GOT3 (cell line): ENCODE data around the gene KCNIP4.

Source experiments
- DNase-seq: peaks from one replicate; lab custom pipeline; 2025; ENCODE audit warnings: mixed read lengths; lab: John Stamatoyannopoulos, UW

Gene KCNIP4

GRCh38 chr4:21688596-21689265, 259.8 kb downstream of the KCNIP4 start:
- no peak for DNase-seq

- no peak for DNase-seq
These were observed 262.7 kb downstream of the KCNIP4 start for GRCh38 chr4:21685911-21686310.

GRCh38 chr4:21680326-21680898, 268.2 kb downstream of the KCNIP4 start:
- DNase-seq, result no peak

- no peak for DNase-seq
These were observed 269.9 kb downstream of the KCNIP4 start for GRCh38 chr4:21678711-21679110.

- no peak for DNase-seq
These were observed 271.4 kb downstream of the KCNIP4 start for GRCh38 chr4:21677173-21677572.

- no peak for DNase-seq
These were observed 284.2 kb downstream of the KCNIP4 start for GRCh38 chr4:21664355-21664754.

GRCh38 chr4:21656832-21657231, 291.7 kb downstream of the KCNIP4 start:
- DNase-seq, result no peak

- DNase-seq, result no peak
These were observed 293.5 kb downstream of the KCNIP4 start for GRCh38 chr4:21655031-21655430.

GRCh38 chr4:21652508-21653231, 295.9 kb downstream of the KCNIP4 start:
- no peak for DNase-seq

- no peak for DNase-seq
These were observed 299.0 kb downstream of the KCNIP4 start for GRCh38 chr4:21649391-21650090.

GRCh38 chr4:21645776-21646175, 302.8 kb downstream of the KCNIP4 start:
- DNase-seq, result no peak

- no peak for DNase-seq
These were observed 306.9 kb downstream of the KCNIP4 start for GRCh38 chr4:21641696-21642095.

- DNase-seq, result no peak
These were observed 310.3 kb downstream of the KCNIP4 start for GRCh38 chr4:21638171-21638725.

GRCh38 chr4:21628916-21629610, 319.5 kb downstream of the KCNIP4 start:
- no peak for DNase-seq

- DNase-seq, result no peak
These were observed 320.4 kb downstream of the KCNIP4 start for GRCh38 chr4:21628116-21628670.

GRCh38 chr4:21625447-21625846, 323.1 kb downstream of the KCNIP4 start:
- DNase-seq, result no peak

GRCh38 chr4:21605006-21605405, 343.6 kb downstream of the KCNIP4 start:
- DNase-seq, result no peak

GRCh38 chr4:21596521-21596920, 352.1 kb downstream of the KCNIP4 start:
- no peak for DNase-seq

GRCh38 chr4:21593671-21594001, 354.9 kb downstream of the KCNIP4 start:
- DNase-seq, result no peak

GRCh38 chr4:21592970-21593670, 355.5 kb downstream of the KCNIP4 start:
- no peak for DNase-seq

GRCh38 chr4:21577056-21577455, 371.5 kb downstream of the KCNIP4 start:
- no peak for DNase-seq
